HEK293 (cell line): Measurements from ENCODE around the gene EEFSEC.

Source experiments
- CTCF ChIA-PET: fragments of 350-600 bp; formaldehyde crosslinking; extraction: SDS; loops from one replicate; lab custom pipeline; 2021; ENCODE audit warnings: antibody characterized with exemption; lab: Yijun Ruan, JAX
- POLR2A ChIA-PET: fragments of 300-600 bp; formaldehyde crosslinking; extraction: SDS; loops from one replicate; lab custom pipeline; 2020; ENCODE audit warnings: antibody characterized with exemption, inconsistent platforms; lab: Yijun Ruan, JAX
- H3K27ac ChIP-seq: fragments of 200-500 bp; sonication (Bioruptor generic); 2 replicates; pipeline ENCODE4 v1.5.1; 2014; ENCODE audit warnings: low read depth, low read length, control low read depth, inconsistent platforms; ENCODE audit errors: extremely low read depth
- H3K36me3 ChIP-seq, 2 experiments: fragments of 200-500 bp in 1 of 2; sonication (Bioruptor generic) in 1 of 2; 1 replicate in 1 of 2; 2 replicates in 1 of 2; pipeline ENCODE4 v1.5.1; 2014 to 2017; ENCODE audit warnings: inconsistent platforms in 2 of 2, low read length in 2 of 2; ENCODE audit not compliant: control insufficient read depth in 2 of 2, insufficient read depth in 1 of 2
- H3K4me1 ChIP-seq: fragments of 200-500 bp; sonication (Bioruptor generic); 2 replicates; pipeline ENCODE4 v1.5.1; 2014; ENCODE audit warnings: mild to moderate bottlenecking, low read length, inconsistent platforms; ENCODE audit not compliant: control insufficient read depth, insufficient read depth
- H3K4me3 ChIP-seq: 2 replicates; pipeline ENCODE4 v1.5.1; 2011; ENCODE audit warnings: low read depth, mild to moderate bottlenecking, control low read depth, low read length, moderate library complexity
- H3K9me3 ChIP-seq: fragments of 200-500 bp; sonication (Bioruptor generic); 2 replicates; pipeline ENCODE4 v1.5.1; 2014; ENCODE audit warnings: low read depth, low read length, inconsistent platforms; ENCODE audit not compliant: control insufficient read depth, insufficient read depth
- ATF2 ChIP-seq: fragments of 450-650 bp; formaldehyde crosslinking; IDR thresholded peaks from 2 replicates; pipeline ENCODE4 v1.5.1; 2016; ENCODE audit warnings: missing biosample characterization, missing genetic modification characterization, low read depth
- GLIS1 ChIP-seq: fragments of 450-650 bp; formaldehyde crosslinking; IDR thresholded peaks from 2 replicates; pipeline ENCODE4 v1.5.1; 2016; ENCODE audit warnings: missing biosample characterization, missing genetic modification characterization
- HIC1 ChIP-seq: fragments of 450-650 bp; formaldehyde crosslinking; IDR thresholded peaks from 2 replicates; pipeline ENCODE4 v1.5.1; 2016; ENCODE audit warnings: missing biosample characterization, missing genetic modification characterization
- MEIS1 ChIP-seq: sonication (generic); formaldehyde crosslinking; IDR thresholded peaks from 2 replicates; pipeline ENCODE4 v1.8.1; 2022; ENCODE audit warnings: missing genetic modification reagents, mild to moderate bottlenecking, borderline replicate concordance
- MZF1 ChIP-seq: fragments of 450-650 bp; formaldehyde crosslinking; IDR thresholded peaks from 2 replicates; pipeline ENCODE4 v1.5.1; 2017; ENCODE audit warnings: missing biosample characterization, missing genetic modification characterization, borderline replicate concordance
- SCRT1 ChIP-seq: fragments of 450-650 bp; formaldehyde crosslinking; IDR thresholded peaks from 2 replicates; pipeline ENCODE4 v1.5.1; 2016; ENCODE audit warnings: missing biosample characterization, missing genetic modification characterization, borderline replicate concordance
- SP3 ChIP-seq: fragments of 450-650 bp; formaldehyde crosslinking; IDR thresholded peaks from 2 replicates; pipeline ENCODE4 v1.5.1; 2016; ENCODE audit warnings: missing biosample characterization, missing genetic modification characterization
- ZNF138 ChIP-seq: fragments of 450-650 bp; formaldehyde crosslinking; IDR thresholded peaks from 2 replicates; pipeline ENCODE4 v1.5.1; 2016; ENCODE audit warnings: missing biosample characterization, missing genetic modification characterization, borderline replicate concordance
- ZNF140 ChIP-seq: fragments of 450-650 bp; formaldehyde crosslinking; IDR thresholded peaks from 2 replicates; pipeline ENCODE4 v1.5.1; 2016; ENCODE audit warnings: missing biosample characterization, missing genetic modification characterization
- ZNF16 ChIP-seq: fragments of 450-650 bp; formaldehyde crosslinking; IDR thresholded peaks from 2 replicates; pipeline ENCODE4 v1.5.1; 2016; ENCODE audit warnings: low read depth, missing biosample characterization, missing genetic modification characterization
- ZNF184 ChIP-seq: fragments of 450-650 bp; IDR thresholded peaks from 2 replicates; pipeline ENCODE4 v1.5.1; 2018; ENCODE audit warnings: missing biosample characterization, mild to moderate bottlenecking, missing genetic modification characterization
- ZNF302 ChIP-seq: fragments of 450-650 bp; formaldehyde crosslinking; IDR thresholded peaks from 2 replicates; pipeline ENCODE4 v1.5.1; 2016; ENCODE audit warnings: missing biosample characterization, missing genetic modification characterization, low read depth
- ZNF510 ChIP-seq: fragments of 450-650 bp; formaldehyde crosslinking; IDR thresholded peaks from 2 replicates; pipeline ENCODE4 v1.5.1; 2018; ENCODE audit warnings: mild to moderate bottlenecking, missing genetic modification characterization, missing biosample characterization; ENCODE audit not compliant: insufficient replicate concordance
- ZNF558 ChIP-seq: fragments of 450-650 bp; formaldehyde crosslinking; IDR thresholded peaks from 2 replicates; pipeline ENCODE4 v1.5.1; 2016; ENCODE audit warnings: missing biosample characterization, missing genetic modification characterization
- ZNF626 ChIP-seq: fragments of 450-650 bp; sonication (Bioruptor Pico); formaldehyde crosslinking; IDR thresholded peaks from 2 replicates; pipeline ENCODE4 v1.5.1; 2018; ENCODE audit warnings: missing biosample characterization, missing genetic modification characterization, inconsistent platforms
- ZNF639 ChIP-seq: fragments of 450-650 bp; formaldehyde crosslinking; IDR thresholded peaks from 2 replicates; pipeline ENCODE4 v1.5.1; 2016; ENCODE audit warnings: missing biosample characterization, missing genetic modification characterization
- TF ChIP-seq, protein P1 (sequence below): fragments of 450-650 bp; formaldehyde crosslinking; IDR thresholded peaks from 2 replicates; pipeline ENCODE4 v1.5.1; 2016; ENCODE audit warnings: missing biosample characterization, missing genetic modification characterization
- TF ChIP-seq, protein P2 (sequence below): fragments of 450-650 bp; formaldehyde crosslinking; IDR thresholded peaks from 2 replicates; pipeline ENCODE4 v1.5.0; 2017; ENCODE audit warnings: missing biosample characterization, missing genetic modification characterization, borderline replicate concordance

EEFSEC gene

GRCh38 chr3:128285967-128286321 lies 132.7 kb downstream of the EEFSEC start:
- no peaks in the 10 kb centered on the region for H3K9me3 ChIP-seq
- no peak overlapping the region for H3K4me3 ChIP-seq
- H3K36me3 ChIP-seq = peaks cover 0 to 13% of the 10 kb centered on the region in 2 experiments; a peak in 1 of 3 replicates
- TF ChIP-seq ZNF16 (tag by site-specific recombination) (no peak), MZF1 (tag by site-specific recombination) (no peak), GLIS1 (tag by site-specific recombination) (no peak), SCRT1 (tag by site-specific recombination) (no peak), SP3 (tag by site-specific recombination) (no peak), ZNF558 (tag by site-specific recombination) (no peak), ZNF626 (tag by site-specific recombination) (no peak), ATF2 (tag by site-specific recombination) (no peak), MEIS1 (CRISPR knock-in tag) (no peak), HIC1 (no peak), ZNF138 (tag by site-specific recombination) (no peak)
- TF ChIP-seq, protein P1, sequence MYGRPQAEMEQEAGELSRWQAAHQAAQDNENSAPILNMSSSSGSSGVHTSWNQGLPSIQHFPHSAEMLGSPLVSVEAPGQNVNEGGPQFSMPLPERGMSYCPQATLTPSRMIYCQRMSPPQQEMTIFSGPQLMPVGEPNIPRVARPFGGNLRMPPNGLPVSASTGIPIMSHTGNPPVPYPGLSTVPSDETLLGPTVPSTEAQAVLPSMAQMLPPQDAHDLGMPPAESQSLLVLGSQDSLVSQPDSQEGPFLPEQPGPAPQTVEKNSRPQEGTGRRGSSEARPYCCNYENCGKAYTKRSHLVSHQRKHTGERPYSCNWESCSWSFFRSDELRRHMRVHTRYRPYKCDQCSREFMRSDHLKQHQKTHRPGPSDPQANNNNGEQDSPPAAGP = no peak
- TF ChIP-seq, protein P2, sequence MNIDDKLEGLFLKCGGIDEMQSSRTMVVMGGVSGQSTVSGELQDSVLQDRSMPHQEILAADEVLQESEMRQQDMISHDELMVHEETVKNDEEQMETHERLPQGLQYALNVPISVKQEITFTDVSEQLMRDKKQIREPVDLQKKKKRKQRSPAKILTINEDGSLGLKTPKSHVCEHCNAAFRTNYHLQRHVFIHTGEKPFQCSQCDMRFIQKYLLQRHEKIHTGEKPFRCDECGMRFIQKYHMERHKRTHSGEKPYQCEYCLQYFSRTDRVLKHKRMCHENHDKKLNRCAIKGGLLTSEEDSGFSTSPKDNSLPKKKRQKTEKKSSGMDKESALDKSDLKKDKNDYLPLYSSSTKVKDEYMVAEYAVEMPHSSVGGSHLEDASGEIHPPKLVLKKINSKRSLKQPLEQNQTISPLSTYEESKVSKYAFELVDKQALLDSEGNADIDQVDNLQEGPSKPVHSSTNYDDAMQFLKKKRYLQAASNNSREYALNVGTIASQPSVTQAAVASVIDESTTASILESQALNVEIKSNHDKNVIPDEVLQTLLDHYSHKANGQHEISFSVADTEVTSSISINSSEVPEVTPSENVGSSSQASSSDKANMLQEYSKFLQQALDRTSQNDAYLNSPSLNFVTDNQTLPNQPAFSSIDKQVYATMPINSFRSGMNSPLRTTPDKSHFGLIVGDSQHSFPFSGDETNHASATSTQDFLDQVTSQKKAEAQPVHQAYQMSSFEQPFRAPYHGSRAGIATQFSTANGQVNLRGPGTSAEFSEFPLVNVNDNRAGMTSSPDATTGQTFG (tag by site-specific recombination) = no peak
- TF ChIP-seq, all 188 proteins: peak for 0
- H3K27ac ChIP-seq = no peak overlapping the region
- ChIA-PET POLR2A (no interaction called here), CTCF (no interaction called here)
- H3K4me1 ChIP-seq = no peaks in the 10 kb centered on the region

DNA sequence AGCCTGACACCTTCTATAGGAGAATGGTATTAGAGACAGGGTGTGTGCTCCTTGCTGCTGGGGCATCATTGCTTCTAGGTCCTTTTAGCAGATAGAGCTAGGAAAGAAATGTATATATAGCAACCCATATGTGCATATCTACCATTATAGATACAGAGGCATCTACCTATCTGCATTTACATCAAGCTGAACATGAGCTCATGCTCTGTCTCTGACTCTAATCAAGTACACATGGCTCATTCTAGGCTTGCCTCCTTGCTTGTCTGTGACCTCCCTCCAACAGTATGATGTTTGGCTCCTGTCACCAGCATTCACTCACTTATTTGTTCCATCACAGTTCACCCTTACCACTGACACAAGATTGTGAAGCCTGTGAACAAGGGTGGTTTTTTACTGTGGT lies 133.4 kb downstream of the EEFSEC start:
- H3K9me3 ChIP-seq = no peaks in the 10 kb centered on the region
- POLR2A ChIA-PET = no interaction called here

More for the DNA sequence above, 133.4 kb downstream of the EEFSEC start:
- no peak overlapping the region for H3K4me3 ChIP-seq
- TF ChIP-seq ZNF510 (tag by site-specific recombination) (no peak), ZNF140 (tag by site-specific recombination) (no peak), ZNF302 (tag by site-specific recombination) (no peak), ZNF639 (tag by site-specific recombination) (no peak), ZNF184 (tag by site-specific recombination) (no peak)
- CTCF ChIA-PET = no interaction called here
- H3K36me3 ChIP-seq = peaks cover 0 to 13% of the 10 kb centered on the region in 2 experiments; a peak in 1 of 3 replicates
- H3K27ac ChIP-seq = no peak overlapping the region
- no peaks in the 10 kb centered on the region for H3K4me1 ChIP-seq
